Activated CD4-positive, alpha-beta T cell treated with anti-CD3 and anti-CD28 coated beads, Interleukin-2, amount 10 ng/mL, durations not matched to agents 7 days and 5 days (primary cell): ENCODE measurements around the gene AFAP1L1. TPM values are rescaled to one million over a fixed set of nuclear protein-coding genes. Genes with fewer than 3 reads are reported as not detected.

Experiments
- CTCF ChIA-PET: fragments of 350-600 bp; sonication (Branson Sonifier 250); formaldehyde crosslinking; loops from one replicate; lab custom pipeline; 2021; ENCODE audit warnings: antibody characterized with exemption; lab: Charles Lee
- POLR2A ChIA-PET: fragments of 350-600 bp; sonication (Branson Sonifier 250); formaldehyde crosslinking; loops from one replicate; lab custom pipeline; 2021; ENCODE audit warnings: antibody characterized with exemption; lab: Charles Lee
- DNase-seq: peaks from one replicate; pipeline ENCODE4 v3.0.0-alpha.2; 2020
- H3K27ac Mint-ChIP-seq: one replicate; pipeline ENCODE4 v1.8.0; 2021; ENCODE audit warnings: mild to moderate bottlenecking, moderate library complexity, mixed read lengths
- H3K27me3 Mint-ChIP-seq: one replicate; pipeline ENCODE4 v1.8.0; 2021; ENCODE audit warnings: mixed read lengths
- H3K36me3 Mint-ChIP-seq: one replicate; pipeline ENCODE4 v1.8.0; 2021; ENCODE audit warnings: low read depth, mixed read lengths
- H3K4me1 Mint-ChIP-seq: one replicate; pipeline ENCODE4 v1.8.0; 2021; ENCODE audit warnings: mixed read lengths
- H3K4me3 Mint-ChIP-seq: one replicate; pipeline ENCODE4 v1.8.0; 2021; ENCODE audit warnings: mild to moderate bottlenecking, moderate library complexity, mixed read lengths
- H3K9me3 Mint-ChIP-seq: one replicate; pipeline ENCODE4 v1.8.0; 2021; ENCODE audit warnings: mixed read lengths
- total RNA-seq, 2 experiments: library from RNA; stranded (reverse); gene quantifications; one replicate each; pipeline ENCODE4 v1.2.3, GENCODE V29; 2021

Gene AFAP1L1
- total RNA-seq, 2 experiments from 2014 or later, result not detected

DNA sequence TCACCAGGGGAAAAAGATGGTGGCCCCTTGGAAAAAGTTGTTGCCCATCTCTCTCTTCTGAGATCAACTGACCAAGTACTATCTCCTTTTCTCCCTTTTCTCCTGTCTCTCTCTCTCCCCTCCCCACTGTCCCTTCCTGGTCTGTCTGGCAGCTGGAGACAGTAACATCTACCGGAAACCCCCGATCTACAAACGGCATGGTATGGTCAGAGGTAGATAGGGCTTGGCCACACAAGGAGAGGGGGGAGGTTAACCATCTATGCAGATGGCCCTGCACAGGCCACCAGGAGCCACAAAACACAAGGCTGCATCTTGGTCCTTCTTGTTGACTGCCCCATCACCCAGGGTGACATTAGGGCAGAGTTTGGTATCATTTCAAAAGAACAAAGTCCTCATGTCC is 29.3 kb upstream of the AFAP1L1 start:
- no peak for DNase-seq
- H3K36me3 Mint-ChIP-seq, result peaks cover 8% of the 10 kb centered on the region
- H3K27me3 Mint-ChIP-seq, result peaks cover 16% of the 10 kb centered on the region
- ChIA-PET CTCF (interaction anchor here (1.8 kb wide), 1 partner anchor 18 kb away, joined by 4 read pairs; no protein-coding TSS in a partner anchor), POLR2A (no interaction called here)
- H3K4me3 Mint-ChIP-seq, result no peak overlapping the region
- peak overlapping the region; percentile 73 for H3K27ac Mint-ChIP-seq
- H3K9me3 Mint-ChIP-seq, result peaks cover 7% of the 10 kb centered on the region
- peaks cover 49% of the 10 kb centered on the region for H3K4me1 Mint-ChIP-seq

DNA sequence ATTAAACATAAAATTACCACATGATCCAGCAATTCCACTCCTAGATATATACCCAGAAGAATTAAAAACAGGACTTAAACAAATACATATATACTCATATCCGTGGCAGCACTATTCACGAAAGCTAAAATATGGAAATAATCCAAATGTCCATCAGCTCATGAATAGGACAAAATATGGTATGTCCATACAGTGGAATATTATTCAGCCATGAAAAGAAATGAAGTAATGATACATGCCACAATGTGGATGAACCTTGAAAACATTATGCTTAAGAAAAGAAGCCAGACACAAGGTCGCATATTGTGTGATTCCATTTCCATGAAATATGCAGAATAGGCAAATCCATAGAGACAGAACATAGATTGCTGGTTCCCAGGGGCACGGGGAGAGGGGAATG is 24.8 kb upstream of the AFAP1L1 start:
- POLR2A ChIA-PET, result no interaction called here
- no peak for DNase-seq
- CTCF ChIA-PET, result interaction anchor here (1.7 kb wide), 1 partner anchor 13 kb away, joined by 3 read pairs; no protein-coding TSS in a partner anchor
- H3K9me3 Mint-ChIP-seq, result peaks cover 7% of the 10 kb centered on the region
- H3K27me3 Mint-ChIP-seq, result peaks cover 21% of the 10 kb centered on the region
- H3K27ac Mint-ChIP-seq, result no peak overlapping the region
- peaks cover 21% of the 10 kb centered on the region for H3K4me1 Mint-ChIP-seq
- no peaks in the 10 kb centered on the region for H3K36me3 Mint-ChIP-seq
- no peak overlapping the region for H3K4me3 Mint-ChIP-seq

DNA sequence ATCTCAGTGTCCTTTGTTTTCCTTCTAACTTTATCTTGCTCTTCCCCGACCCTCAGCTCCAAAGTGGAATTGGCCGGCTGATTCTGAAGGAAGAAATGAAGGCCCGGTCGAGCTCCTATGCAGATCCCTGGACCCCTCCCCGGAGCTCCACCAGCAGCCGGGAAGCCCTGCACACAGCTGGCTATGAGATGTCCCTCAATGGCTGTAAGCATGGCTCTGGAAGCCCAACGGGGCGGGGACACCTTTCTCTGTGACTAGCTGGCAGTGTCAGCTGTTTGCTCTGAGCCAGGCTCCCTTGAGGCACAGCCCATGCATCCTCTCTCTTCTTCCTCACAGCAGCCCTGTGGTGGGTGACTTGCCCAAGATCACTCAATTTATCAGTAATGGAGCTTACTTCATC is 23.9 kb upstream of the AFAP1L1 start:
- no peak for DNase-seq
- ChIA-PET CTCF (interaction anchor here (0.6 to 2.4 kb wide), 2 partner anchors 10 to 69 kb away, joined by 3 to 11 read pairs; no protein-coding TSS in a partner anchor), POLR2A (no interaction called here)
- no peak overlapping the region for H3K4me3 Mint-ChIP-seq
- no peak overlapping the region for H3K27ac Mint-ChIP-seq
- peaks cover 21% of the 10 kb centered on the region for H3K27me3 Mint-ChIP-seq
- peaks cover 15% of the 10 kb centered on the region for H3K4me1 Mint-ChIP-seq
- no peaks in the 10 kb centered on the region for H3K36me3 Mint-ChIP-seq
- H3K9me3 Mint-ChIP-seq, result peaks cover 7% of the 10 kb centered on the region

DNA sequence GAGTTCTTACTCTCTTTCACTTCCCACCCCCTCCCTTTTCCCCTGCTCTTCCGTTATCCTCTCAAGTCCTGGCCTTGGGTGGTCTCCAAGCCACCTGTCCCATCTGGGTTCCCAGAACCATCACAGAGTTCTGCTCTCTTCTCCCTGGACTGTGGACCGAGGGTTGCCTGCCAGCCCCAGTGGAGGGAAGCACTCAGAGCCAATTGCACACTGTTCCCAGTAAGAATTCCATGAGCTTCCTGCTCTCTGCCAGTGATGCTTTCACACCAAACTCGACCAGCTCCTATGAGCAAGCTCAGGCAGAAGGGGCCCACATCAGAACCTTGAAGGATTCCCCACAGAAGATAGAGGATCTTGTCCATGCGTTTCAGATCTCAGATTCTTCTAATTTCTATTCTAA is 20.1 kb upstream of the AFAP1L1 start:
- Mint-ChIP-seq H3K9me3 (peaks cover 7% of the 10 kb centered on the region), H3K27me3 (peaks cover 21% of the 10 kb centered on the region), H3K36me3 (no peaks in the 10 kb centered on the region), H3K4me3 (no peak overlapping the region), H3K4me1 (peaks cover 9% of the 10 kb centered on the region), H3K27ac (no peak overlapping the region)
- POLR2A ChIA-PET, result no interaction called here
- DNase-seq, result no peak
- CTCF ChIA-PET, result interaction anchor here (1.2 kb wide), 1 partner anchor 11 kb away, joined by 5 read pairs; no protein-coding TSS in a partner anchor

DNA sequence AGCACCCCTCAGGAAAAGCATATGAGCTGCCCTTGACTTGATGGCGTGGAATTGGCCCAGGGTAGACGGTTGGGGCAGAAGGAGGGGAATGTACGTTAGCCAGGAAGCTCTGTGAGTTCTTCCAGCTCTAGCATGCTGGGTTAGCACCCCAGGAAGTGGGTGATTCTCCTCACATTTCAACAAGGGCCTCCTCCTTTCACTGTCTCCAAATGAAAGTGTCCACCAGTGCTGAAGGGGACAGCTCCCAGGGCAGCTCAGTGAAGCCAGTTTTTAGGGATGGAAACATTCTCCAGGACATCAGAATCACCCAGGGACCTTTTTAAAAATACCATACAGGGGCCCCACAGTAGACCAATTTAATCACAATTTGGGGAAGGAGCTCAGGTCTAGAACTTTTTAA is 17.2 kb upstream of the AFAP1L1 start:
- DNase-seq, result no peak
- ChIA-PET POLR2A (no interaction called here), CTCF (interaction anchor here (1.0 to 1.4 kb wide), 2 partner anchors 11 to 13 kb away, joined by 3 to 6 read pairs; no protein-coding TSS in a partner anchor)
- H3K4me3 Mint-ChIP-seq, result no peak overlapping the region
- H3K27me3 Mint-ChIP-seq, result peaks cover 13% of the 10 kb centered on the region
- H3K27ac Mint-ChIP-seq, result no peak overlapping the region
- H3K9me3 Mint-ChIP-seq, result no peaks in the 10 kb centered on the region
- H3K36me3 Mint-ChIP-seq, result no peaks in the 10 kb centered on the region
- no peaks in the 10 kb centered on the region for H3K4me1 Mint-ChIP-seq

DNA sequence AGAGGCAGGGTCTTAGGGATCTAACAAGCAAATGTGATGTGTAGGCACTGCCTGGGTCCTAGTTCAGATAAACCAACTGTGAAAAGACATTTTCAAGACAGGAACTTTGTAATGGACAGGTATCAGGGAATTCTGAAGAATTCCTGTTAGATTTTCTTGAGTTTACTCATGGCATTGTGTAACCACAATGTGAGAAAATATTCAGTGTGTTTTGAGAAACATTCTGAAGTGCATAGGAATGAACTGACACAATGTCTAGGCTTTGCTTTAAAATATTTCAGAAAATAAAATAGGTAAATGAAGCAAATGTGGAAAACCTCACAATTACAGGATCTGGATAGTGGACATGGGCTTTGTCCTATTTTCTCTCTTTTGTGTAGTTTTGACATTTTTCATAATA is 15.2 kb upstream of the AFAP1L1 start:
- CTCF ChIA-PET, result interaction anchor here (1.3 kb wide), 1 partner anchor 11 kb away, joined by 3 read pairs; no protein-coding TSS in a partner anchor
- no peaks in the 10 kb centered on the region for H3K36me3 Mint-ChIP-seq
- no peak overlapping the region for H3K27ac Mint-ChIP-seq
- peaks cover 8% of the 10 kb centered on the region for H3K27me3 Mint-ChIP-seq
- POLR2A ChIA-PET, result no interaction called here
- DNase-seq, result no peak
- no peaks in the 10 kb centered on the region for H3K4me1 Mint-ChIP-seq
- H3K4me3 Mint-ChIP-seq, result no peak overlapping the region
- H3K9me3 Mint-ChIP-seq, result no peaks in the 10 kb centered on the region

DNA sequence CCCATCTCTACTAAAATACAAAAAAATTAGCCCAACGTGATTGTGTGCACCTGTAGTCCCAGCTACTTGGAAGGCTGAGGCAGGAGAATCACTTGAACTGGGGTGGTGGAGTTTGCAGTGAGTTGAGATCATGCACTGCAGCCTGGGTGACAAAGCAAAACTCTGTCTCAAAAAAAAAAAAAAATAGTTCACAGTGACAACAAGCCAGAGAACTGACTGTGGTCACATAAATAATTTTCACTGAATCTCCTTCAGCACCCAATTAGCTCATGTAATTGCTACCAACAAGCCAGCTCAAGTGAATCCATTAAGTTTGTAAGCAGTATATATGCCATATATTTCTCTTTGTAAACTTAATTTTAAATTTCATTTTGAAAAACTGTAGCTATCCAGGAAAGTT is 14.5 kb upstream of the AFAP1L1 start:
- POLR2A ChIA-PET, result no interaction called here
- no peaks in the 10 kb centered on the region for H3K4me1 Mint-ChIP-seq
- H3K27me3 Mint-ChIP-seq, result peaks cover 13% of the 10 kb centered on the region

DNA sequence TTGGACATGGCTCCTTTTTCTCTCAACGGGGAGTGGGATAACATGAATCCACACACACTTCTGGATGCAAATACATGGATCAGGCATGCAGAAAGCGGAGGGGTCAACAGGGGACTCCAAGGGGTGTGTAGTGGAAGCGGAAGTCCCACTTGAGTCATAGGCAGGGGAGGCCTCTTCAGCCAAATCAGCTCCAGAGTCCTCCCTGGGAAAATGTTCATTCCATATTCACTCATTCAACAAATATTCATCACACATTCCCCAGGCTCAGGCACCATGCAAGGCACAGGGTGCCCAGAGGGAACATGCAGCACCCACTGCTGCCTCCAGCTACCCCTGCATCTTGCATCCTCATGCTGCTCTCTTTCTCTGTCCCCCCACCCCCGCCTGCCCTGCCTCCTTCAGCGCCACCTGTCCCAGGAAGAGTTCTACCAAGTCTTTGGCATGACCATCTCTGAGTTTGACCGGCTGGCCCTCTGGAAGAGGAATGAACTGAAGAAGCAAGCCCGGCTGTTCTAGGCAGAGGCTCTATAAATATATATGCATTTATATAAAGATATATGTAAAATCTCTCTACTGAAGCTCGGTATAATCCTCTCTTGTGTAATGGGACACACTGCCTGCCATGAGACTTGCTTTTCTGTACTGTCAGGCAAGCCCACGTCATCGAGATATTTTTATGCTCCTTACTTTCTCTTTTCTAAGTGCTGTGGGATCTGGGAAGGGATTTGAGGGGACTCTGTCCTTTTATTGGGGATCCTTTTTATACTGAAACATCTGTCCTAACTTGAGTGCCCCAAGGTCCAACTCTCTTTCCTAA is 13.6 kb upstream of the AFAP1L1 start:
- H3K4me3 Mint-ChIP-seq, result no peak overlapping the region
- H3K4me1 Mint-ChIP-seq, result no peaks in the 10 kb centered on the region
- no peak overlapping the region for H3K27ac Mint-ChIP-seq
- H3K9me3 Mint-ChIP-seq, result no peaks in the 10 kb centered on the region
- no peak for DNase-seq
- CTCF ChIA-PET, result interaction anchor here (0.8 to 2.2 kb wide), 4 partner anchors 9 to 116 kb away, joined by 3 to 11 read pairs (median 3); partner anchors contain the start of gene ABLIM3
- no peaks in the 10 kb centered on the region for H3K36me3 Mint-ChIP-seq
- POLR2A ChIA-PET, result no interaction called here
- H3K27me3 Mint-ChIP-seq, result peaks cover 13% of the 10 kb centered on the region

More for the DNA sequence above, 14.5 kb upstream of the AFAP1L1 start:
- no peak for DNase-seq
- Mint-ChIP-seq H3K36me3 (no peaks in the 10 kb centered on the region), H3K9me3 (no peaks in the 10 kb centered on the region), H3K27ac (no peak overlapping the region), H3K4me3 (no peak overlapping the region)
- CTCF ChIA-PET, result interaction anchor here (0.8 to 2.2 kb wide), 4 partner anchors 9 to 115 kb away, joined by 3 to 11 read pairs (median 3); partner anchors contain the start of gene ABLIM3

DNA sequence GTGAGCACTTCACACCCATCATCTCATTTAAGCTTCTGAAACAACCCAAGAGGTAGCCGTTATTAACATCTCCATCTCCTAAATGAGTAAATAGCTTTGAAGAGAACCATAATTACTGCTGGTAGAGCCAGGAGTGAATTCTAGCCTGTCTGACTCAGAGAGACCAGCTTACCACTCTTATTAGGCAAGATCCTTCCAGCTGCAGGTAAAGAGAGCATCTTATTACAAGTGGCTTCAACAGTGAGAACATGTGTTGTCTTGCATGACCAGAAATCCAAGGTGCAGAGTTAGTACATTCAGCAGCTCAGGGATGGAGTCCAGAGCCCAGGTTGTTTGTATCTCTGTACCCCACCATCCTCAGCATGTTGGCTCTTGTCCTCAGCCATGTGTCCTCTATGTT is 10.9 kb upstream of the AFAP1L1 start:
- no peaks in the 10 kb centered on the region for H3K36me3 Mint-ChIP-seq
- peaks cover 8% of the 10 kb centered on the region for H3K27me3 Mint-ChIP-seq
- POLR2A ChIA-PET, result no interaction called here
- no peak overlapping the region for H3K4me3 Mint-ChIP-seq
- no peak overlapping the region for H3K27ac Mint-ChIP-seq
- CTCF ChIA-PET, result no interaction called here
- DNase-seq, result no peak
- no peaks in the 10 kb centered on the region for H3K9me3 Mint-ChIP-seq
- peaks cover 4% of the 10 kb centered on the region for H3K4me1 Mint-ChIP-seq

DNA sequence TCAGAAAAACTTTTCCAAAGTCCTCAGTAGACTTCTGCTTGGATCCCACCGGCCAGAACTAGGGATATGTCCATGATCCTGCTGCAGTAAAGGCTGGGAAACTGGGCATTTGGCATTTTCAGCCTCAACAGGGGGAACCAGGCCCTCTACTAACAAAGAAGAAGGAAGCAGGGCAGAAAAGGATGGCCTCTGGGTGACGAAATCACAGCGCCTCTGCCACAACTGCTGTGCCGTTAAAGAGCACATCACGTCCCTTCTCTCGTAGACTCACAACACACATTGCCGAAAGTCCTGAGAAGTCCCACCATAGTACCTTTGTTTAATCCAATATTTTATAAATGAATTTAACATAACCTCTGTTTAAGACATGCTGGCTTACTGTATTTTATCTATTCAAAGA is 10.4 kb upstream of the AFAP1L1 start:
- no peak for DNase-seq
- no peaks in the 10 kb centered on the region for H3K9me3 Mint-ChIP-seq
- ChIA-PET CTCF (no interaction called here), POLR2A (no interaction called here)
- H3K36me3 Mint-ChIP-seq, result no peaks in the 10 kb centered on the region
- H3K27ac Mint-ChIP-seq, result no peak overlapping the region
- peaks cover 4% of the 10 kb centered on the region for H3K4me1 Mint-ChIP-seq
- peaks cover 6% of the 10 kb centered on the region for H3K27me3 Mint-ChIP-seq
- H3K4me3 Mint-ChIP-seq, result no peak overlapping the region

DNA sequence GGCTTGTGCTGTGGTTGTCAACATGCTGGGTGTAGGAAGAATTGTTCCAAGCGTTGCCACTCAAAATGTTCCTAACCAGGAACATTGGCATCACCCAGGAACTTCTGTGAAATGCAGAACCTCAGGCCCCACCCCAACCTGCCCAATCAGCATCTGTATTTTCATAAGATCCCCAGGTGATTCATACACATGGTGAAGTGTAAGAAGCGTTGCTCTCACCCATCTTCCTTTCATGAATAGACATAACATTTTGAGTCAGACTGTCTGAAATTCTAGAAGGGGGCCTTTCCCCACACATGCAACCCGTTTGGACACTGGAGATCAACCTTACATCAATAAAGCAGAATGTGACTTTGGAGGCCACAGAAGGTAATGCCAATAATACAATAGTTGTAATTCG is 9.3 kb upstream of the AFAP1L1 start:
- H3K27me3 Mint-ChIP-seq, result peaks cover 5% of the 10 kb centered on the region
- no peak overlapping the region for H3K27ac Mint-ChIP-seq
- ChIA-PET POLR2A (no interaction called here), CTCF (interaction anchor here (1.3 to 1.5 kb wide), 2 partner anchors 21 to 120 kb away, joined by 3 to 4 read pairs; partner anchors contain the start of gene ABLIM3)
- H3K36me3 Mint-ChIP-seq, result no peaks in the 10 kb centered on the region
- DNase-seq, result no peak
- H3K9me3 Mint-ChIP-seq, result no peaks in the 10 kb centered on the region
- peaks cover 4% of the 10 kb centered on the region for H3K4me1 Mint-ChIP-seq
- no peak overlapping the region for H3K4me3 Mint-ChIP-seq

DNA sequence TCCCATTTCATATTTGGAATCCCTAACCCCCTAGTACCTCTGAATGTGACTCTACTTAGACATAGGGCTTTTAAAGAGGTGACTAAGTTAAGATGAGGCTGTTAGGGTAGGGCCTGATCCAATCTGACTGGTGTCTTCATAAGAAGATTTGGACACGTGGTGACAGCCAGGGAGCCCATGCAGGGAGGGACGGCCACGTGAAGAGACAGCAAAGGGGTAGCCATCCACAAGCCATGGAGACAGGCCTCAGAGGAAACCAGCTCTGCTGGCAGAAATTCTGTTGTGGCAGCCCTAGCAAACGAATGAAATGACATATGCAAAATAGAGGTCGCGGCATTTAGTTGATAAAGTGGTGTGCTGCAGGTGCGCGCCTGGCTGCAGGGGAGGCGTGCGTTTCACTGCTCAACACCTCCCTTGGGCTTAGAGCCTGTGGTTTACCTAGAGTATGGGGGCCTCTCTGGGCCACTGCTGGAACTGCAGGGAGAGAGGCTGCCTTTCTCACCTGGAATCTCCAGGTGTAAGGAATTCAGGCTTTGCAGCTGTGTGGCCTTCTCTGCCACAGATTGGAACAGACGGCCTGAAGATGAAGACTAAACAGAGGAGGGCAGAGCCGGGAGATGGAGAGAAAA is 7.1 kb upstream of the AFAP1L1 start:
- Mint-ChIP-seq H3K36me3 (no peaks in the 10 kb centered on the region), H3K4me1 (peaks cover 4% of the 10 kb centered on the region), H3K27me3 (peaks cover 10% of the 10 kb centered on the region), H3K4me3 (no peak overlapping the region), H3K9me3 (no peaks in the 10 kb centered on the region), H3K27ac (no peak overlapping the region)
- DNase-seq, result peak; percentile 65
- ChIA-PET CTCF (interaction anchor here (0.8 to 1.3 kb wide), 4 partner anchors 10 to 100 kb away, joined by 3 to 6 read pairs (median 3); no protein-coding TSS in a partner anchor), POLR2A (no interaction called here)

DNA sequence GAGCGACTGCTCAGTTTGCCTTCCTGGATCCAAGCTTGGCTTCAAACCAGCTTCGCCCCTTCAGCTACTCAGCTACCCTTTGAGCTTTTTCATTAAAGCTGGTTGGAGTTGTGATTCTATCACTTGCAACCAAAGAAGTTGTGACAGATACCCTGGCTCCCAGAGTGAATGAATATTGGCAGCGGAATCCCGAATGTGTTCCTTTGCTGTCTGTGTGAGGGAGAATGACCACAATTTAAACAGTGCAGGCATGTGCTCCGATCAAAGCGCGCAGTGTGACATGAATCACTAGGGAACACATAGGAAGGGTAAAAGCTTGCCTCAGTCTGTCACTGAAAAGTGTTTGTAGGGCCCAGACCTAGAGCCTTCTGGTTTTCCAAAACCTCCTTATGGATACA is 6.6 kb upstream of the AFAP1L1 start:
- Mint-ChIP-seq H3K27ac (no peak overlapping the region), H3K9me3 (no peaks in the 10 kb centered on the region), H3K4me3 (no peak overlapping the region), H3K27me3 (peaks cover 13% of the 10 kb centered on the region), H3K36me3 (no peaks in the 10 kb centered on the region), H3K4me1 (peaks cover 4% of the 10 kb centered on the region)
- DNase-seq, result no peak
- ChIA-PET CTCF (interaction anchor here (0.8 to 1.3 kb wide), 4 partner anchors 11 to 100 kb away, joined by 3 to 6 read pairs (median 3); no protein-coding TSS in a partner anchor), POLR2A (no interaction called here)
